Measurements from ENCODE around the gene JMJD1C. TPM values are rescaled to one million over a fixed set of nuclear protein-coding genes. Genes with fewer than 3 reads are reported as not detected.
A peak's percentile ranks its signal among the peaks of the same experiment; 100 is the strongest.

Gene JMJD1C
- total and polyA plus RNA-seq, 3 donors from 2014 or later = 29.7 to 111 (median 94.6) TPM

DNA sequence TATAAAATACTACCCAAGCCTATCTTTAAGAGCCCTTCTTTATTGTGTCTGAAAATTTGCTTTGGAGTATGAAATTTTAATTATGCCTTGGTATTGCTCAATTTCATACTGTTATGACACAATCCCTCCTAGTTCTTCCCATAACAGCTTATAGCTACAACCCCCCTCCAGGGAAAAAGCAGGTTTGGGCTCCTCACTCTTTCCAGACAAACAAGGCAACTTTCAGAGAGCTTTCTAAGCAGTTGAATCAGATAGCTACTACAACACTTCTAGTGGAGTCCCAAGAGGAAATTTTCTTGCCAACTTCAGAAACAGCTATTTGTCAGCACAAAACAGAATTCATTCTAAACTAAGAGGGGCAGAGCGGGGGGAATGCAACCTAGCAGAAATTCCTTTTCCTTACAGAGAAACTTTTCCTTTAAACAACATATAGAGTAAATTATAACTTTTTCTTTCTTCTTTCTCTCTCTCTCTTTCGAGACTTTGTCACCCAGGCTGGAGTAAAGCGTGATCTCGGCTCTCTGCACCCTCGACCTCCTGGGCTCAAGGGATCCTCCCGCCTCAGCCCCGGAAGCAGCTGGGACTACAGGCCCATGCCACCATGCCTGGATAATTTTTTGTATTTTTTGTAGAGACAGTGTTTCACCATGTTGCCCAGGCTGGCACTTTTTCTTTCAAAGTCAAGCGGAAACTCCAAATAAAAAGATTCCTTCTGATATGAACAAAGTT lies 26.0 kb upstream of the JMJD1C start:
- intact Hi-C loops (cut with DNase I; ENCODE audit: low total_unique reads) = no loop called here
- WGBS, 2 donors = 60 to 68% methylated on average over 8 of the region's 8 CpGs
- H3K4me1 ChIP-seq = no peaks in the 10 kb centered on the region
- TF ChIP-seq, protein P1, sequence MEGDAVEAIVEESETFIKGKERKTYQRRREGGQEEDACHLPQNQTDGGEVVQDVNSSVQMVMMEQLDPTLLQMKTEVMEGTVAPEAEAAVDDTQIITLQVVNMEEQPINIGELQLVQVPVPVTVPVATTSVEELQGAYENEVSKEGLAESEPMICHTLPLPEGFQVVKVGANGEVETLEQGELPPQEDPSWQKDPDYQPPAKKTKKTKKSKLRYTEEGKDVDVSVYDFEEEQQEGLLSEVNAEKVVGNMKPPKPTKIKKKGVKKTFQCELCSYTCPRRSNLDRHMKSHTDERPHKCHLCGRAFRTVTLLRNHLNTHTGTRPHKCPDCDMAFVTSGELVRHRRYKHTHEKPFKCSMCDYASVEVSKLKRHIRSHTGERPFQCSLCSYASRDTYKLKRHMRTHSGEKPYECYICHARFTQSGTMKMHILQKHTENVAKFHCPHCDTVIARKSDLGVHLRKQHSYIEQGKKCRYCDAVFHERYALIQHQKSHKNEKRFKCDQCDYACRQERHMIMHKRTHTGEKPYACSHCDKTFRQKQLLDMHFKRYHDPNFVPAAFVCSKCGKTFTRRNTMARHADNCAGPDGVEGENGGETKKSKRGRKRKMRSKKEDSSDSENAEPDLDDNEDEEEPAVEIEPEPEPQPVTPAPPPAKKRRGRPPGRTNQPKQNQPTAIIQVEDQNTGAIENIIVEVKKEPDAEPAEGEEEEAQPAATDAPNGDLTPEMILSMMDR (IDR thresholded peaks at IDR 0.05) = no peak
- TF ChIP-seq POLR2A (IDR thresholded peaks at IDR 0.05) = no peak
- no peaks in the 10 kb centered on the region for H3K36me3 ChIP-seq (ENCODE audit: low read depth, missing control alignments)
- H3K4me3 ChIP-seq = no peak overlapping the region
- no peaks in the 10 kb centered on the region for H3K27me3 ChIP-seq
- DNase-seq = peak; percentile 30
- peak overlapping the region in 1 of 2 donors; percentile 50 for H3K27ac ChIP-seq
- H3K9me3 ChIP-seq = no peaks in the 10 kb centered on the region

DNA sequence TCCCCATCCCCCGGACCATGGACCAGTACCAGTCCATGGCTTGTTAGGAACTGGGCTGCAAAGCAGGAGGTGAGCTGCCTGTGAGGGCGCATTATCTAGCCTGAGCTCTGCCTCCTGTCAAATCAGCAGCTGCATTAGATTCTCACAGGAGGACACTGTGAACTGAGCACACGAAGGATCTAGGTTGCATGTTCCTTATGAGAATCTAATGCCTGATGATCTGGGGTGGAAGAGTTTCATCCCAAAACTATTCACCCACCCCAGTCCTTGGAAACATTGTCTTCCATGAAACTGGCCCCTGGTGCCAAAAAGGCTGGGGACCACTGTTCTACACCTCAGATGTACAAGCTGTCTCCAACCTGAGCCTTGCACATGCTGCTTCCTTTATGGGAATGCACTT lies 24.1 kb upstream of the JMJD1C start:
- no peak for TF ChIP-seq POLR2A (IDR thresholded peaks at IDR 0.05)
- TF ChIP-seq, protein P1 (IDR thresholded peaks at IDR 0.05) = no peak
- 85 to 96% methylated on average over 3 of the region's 3 CpGs for WGBS, 2 donors
- DNase-seq = no peak
- H3K9me3 ChIP-seq = no peaks in the 10 kb centered on the region
- no peaks in the 10 kb centered on the region for H3K36me3 ChIP-seq (ENCODE audit: low read depth, missing control alignments)
- H3K27ac ChIP-seq = no peak overlapping the region
- intact Hi-C loops (cut with DNase I; ENCODE audit: low total_unique reads) = no loop called here
- H3K27me3 ChIP-seq = no peaks in the 10 kb centered on the region
- H3K4me1 ChIP-seq = no peaks in the 10 kb centered on the region
- no peak overlapping the region for H3K4me3 ChIP-seq

DNA sequence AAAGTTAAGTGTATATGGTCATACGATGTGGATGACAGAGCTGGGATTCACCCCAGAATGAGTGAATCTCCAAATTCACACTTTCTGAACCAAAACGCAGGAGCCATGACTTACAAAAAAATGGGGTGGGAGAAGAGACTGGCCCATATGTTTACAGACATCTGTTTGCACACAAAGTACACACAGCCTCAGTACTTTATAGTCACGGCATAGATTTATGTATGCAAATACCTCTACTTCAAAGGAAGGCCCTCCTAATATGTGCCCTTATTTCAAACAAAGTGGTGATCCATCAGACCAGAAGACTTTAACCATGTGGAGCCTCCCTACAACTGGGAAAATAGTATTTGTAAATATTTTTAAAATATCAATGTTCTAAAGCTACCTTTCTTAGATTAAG lies 22.2 kb upstream of the JMJD1C start:
- H3K4me3 ChIP-seq = no peak overlapping the region
- H3K27me3 ChIP-seq = no peaks in the 10 kb centered on the region
- DNase-seq = no peak
- no peaks in the 10 kb centered on the region for H3K36me3 ChIP-seq (ENCODE audit: low read depth, missing control alignments)
- TF ChIP-seq, protein P1 (IDR thresholded peaks at IDR 0.05) = no peak
- no peak for TF ChIP-seq POLR2A (IDR thresholded peaks at IDR 0.05)
- no peaks in the 10 kb centered on the region for H3K4me1 ChIP-seq
- H3K27ac ChIP-seq = no peak overlapping the region
- 82 to 86% methylated on average over 3 of the region's 3 CpGs for WGBS, 2 donors
- H3K9me3 ChIP-seq = no peaks in the 10 kb centered on the region
- intact Hi-C loops (cut with DNase I; ENCODE audit: low total_unique reads) = no loop called here

DNA sequence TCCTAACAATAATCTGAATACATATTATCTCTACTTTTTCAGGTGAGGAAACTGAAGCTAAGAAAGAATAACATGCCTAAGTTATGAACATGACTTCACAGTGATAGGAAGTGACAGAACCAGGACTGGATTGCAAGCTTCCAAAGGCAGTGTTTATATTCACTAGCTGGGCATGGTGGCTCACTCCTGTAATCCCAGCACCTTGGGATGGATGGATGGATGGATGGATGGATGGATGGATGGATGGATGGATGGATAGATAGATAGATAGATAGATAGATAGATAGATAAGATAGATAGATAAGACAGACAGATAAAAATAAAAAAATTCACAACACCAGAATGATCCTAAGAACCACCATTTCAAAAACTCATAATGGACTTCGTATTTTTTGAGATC lies 18.2 kb upstream of the JMJD1C start:
- no peak for DNase-seq
- 92 to 100% methylated on average over 1 of the region's 1 CpG for WGBS, 2 donors
- Histone ChIP-seq H3K36me3 (ENCODE audit: low read depth, missing control alignments) (no peaks in the 10 kb centered on the region), H3K4me3 (no peak overlapping the region), H3K4me1 (peaks cover 3% of the 10 kb centered on the region), H3K27ac (no peak overlapping the region), H3K27me3 (no peaks in the 10 kb centered on the region), H3K9me3 (no peaks in the 10 kb centered on the region)
- intact Hi-C loops (cut with DNase I; ENCODE audit: low total_unique reads) = no loop called here
- no peak for TF ChIP-seq POLR2A (IDR thresholded peaks at IDR 0.05)
- TF ChIP-seq, protein P1 (IDR thresholded peaks at IDR 0.05) = no peak
